Neural cell (in vitro differentiated cells): Measurements from ENCODE around the gene DNER. TPM values are rescaled to one million over a fixed set of nuclear protein-coding genes. Genes with fewer than 3 reads are reported as not detected.

ENCODE experiments used
- H2AFZ ChIP-seq: fragments of 200-600, 300-800 bp; sonication (generic), shearing (Covaris generic); 2 replicates; pipeline ENCODE4 v1.6.0; 2014; ENCODE audit warnings: low read depth, mild to moderate bottlenecking, antibody characterized with exemption, low read length, moderate library complexity
- H3F3A ChIP-seq: fragments of 200-600 bp; shearing (Covaris generic); 2 replicates; pipeline ENCODE4 v1.6.1; 2016; ENCODE audit warnings: mild to moderate bottlenecking, moderate library complexity, mixed read lengths, antibody characterized with exemption, low read length; ENCODE audit not compliant: insufficient read depth, poor library complexity, severe bottlenecking
- H3K27ac ChIP-seq: fragments of 200-600, 300-800 bp; sonication (generic), shearing (Covaris generic); 2 replicates; pipeline ENCODE4 v1.5.1; 2014; ENCODE audit warnings: mild to moderate bottlenecking, low read length, moderate library complexity
- H3K27me3 ChIP-seq: fragments of 300-800, 200-600 bp; sonication (generic), shearing (Covaris generic); 2 replicates; pipeline ENCODE4 v1.6.0; 2014; ENCODE audit warnings: mild to moderate bottlenecking, low read depth, low read length, moderate library complexity; ENCODE audit not compliant: insufficient read depth
- H3K36me3 ChIP-seq: fragments of 300-800, 200-600 bp; sonication (generic), shearing (Covaris generic); 2 replicates; pipeline ENCODE4 v1.5.1; 2014; ENCODE audit warnings: mild to moderate bottlenecking, antibody characterized with exemption, low read length, moderate library complexity; ENCODE audit not compliant: insufficient read depth
- H3K4me2 ChIP-seq: fragments of 300-800, 200-600 bp; sonication (generic), shearing (Covaris generic); 2 replicates; pipeline ENCODE4 v1.6.0; 2014; ENCODE audit warnings: mild to moderate bottlenecking, low read length
- H3K4me3 ChIP-seq: fragments of 300-800, 200-600 bp; sonication (generic), shearing (Covaris generic); 2 replicates; pipeline ENCODE4 v1.5.1; 2014; ENCODE audit warnings: mild to moderate bottlenecking, low read length, moderate library complexity
- H3K79me2 ChIP-seq: fragments of 200-600 bp; shearing (Covaris generic); replicated peaks from 2 replicates; pipeline ENCODE4 v1.6.0; 2014; ENCODE audit warnings: mild to moderate bottlenecking, low read length, moderate library complexity; ENCODE audit not compliant: insufficient read depth
- H3K9ac ChIP-seq: fragments of 300-800, 200-600 bp; sonication (generic), shearing (Covaris generic); 2 replicates; pipeline ENCODE4 v1.6.1; 2016; ENCODE audit warnings: mild to moderate bottlenecking, low read length, mixed read lengths
- H3K9me2 ChIP-seq: fragments of 200-600 bp; shearing (Covaris generic); 2 replicates; pipeline ENCODE4 v1.6.1; 2016; ENCODE audit warnings: mild to moderate bottlenecking, low read length, mixed read lengths; ENCODE audit not compliant: insufficient read depth
- H3K9me3 ChIP-seq: fragments of 200-600, 300-800 bp; sonication (generic), shearing (Covaris generic); 2 replicates; pipeline ENCODE4 v1.6.1; 2016; ENCODE audit warnings: mild to moderate bottlenecking, mixed run types, low read length, moderate library complexity, mixed read lengths
- H4K20me1 ChIP-seq: fragments of 200-600 bp; shearing (Covaris generic); 2 replicates; pipeline ENCODE4 v1.6.1; 2016; ENCODE audit warnings: mild to moderate bottlenecking, mixed run types; ENCODE audit not compliant: insufficient read depth
- CTCF ChIP-seq: fragments of 450-650 bp; IDR thresholded peaks from 2 replicates; pipeline ENCODE4 v1.5.1; 2014; ENCODE audit warnings: antibody characterized with exemption, mild to moderate bottlenecking, moderate library complexity; ENCODE audit not compliant: poor library complexity, severe bottlenecking
- EP300 ChIP-seq: fragments of 450-650 bp; conservative IDR thresholded peaks from 2 replicates; pipeline ENCODE4 v1.6.1; 2014; ENCODE audit warnings: antibody characterized with exemption, mild to moderate bottlenecking, moderate library complexity; ENCODE audit not compliant: poor library complexity, severe bottlenecking
- EZH2 ChIP-seq: fragments of 200-600, 300-800 bp; shearing (Covaris generic), sonication (generic); IDR thresholded peaks from 2 replicates; pipeline ENCODE4 v1.6.1; 2014; ENCODE audit warnings: antibody characterized with exemption, low read length, borderline replicate concordance, mild to moderate bottlenecking; ENCODE audit not compliant: insufficient read depth, poor library complexity, severe bottlenecking
- POLR2AphosphoS5 ChIP-seq: IDR thresholded peaks from 2 replicates; pipeline ENCODE4 v1.6.1; 2012
- RAD21 ChIP-seq: fragments of 450-650 bp; conservative IDR thresholded peaks from 2 replicates; pipeline ENCODE4 v1.6.1; 2014; ENCODE audit warnings: antibody characterized with exemption, mild to moderate bottlenecking, moderate library complexity
- TAF1 ChIP-seq: IDR thresholded peaks from 2 replicates; pipeline ENCODE4 v1.6.1; 2012; ENCODE audit warnings: low read depth
- polyA plus RNA-seq: library from polyadenylated mRNA; depleted of rRNA; stranded (reverse); fragments of >200 nt; gene quantifications from 2 replicates; pipeline ENCODE4 v1.2.3, GENCODE V29; 2014
- TF ChIP-seq, protein P1 (sequence below): IDR thresholded peaks from 2 replicates; pipeline ENCODE4 v1.6.1; 2012; ENCODE audit warnings: borderline replicate concordance

The DNER gene
- polyA plus RNA-seq, 1 donor from 2014 or later: 310 TPM

- H2AFZ ChIP-seq: no peak overlapping the region
- no peak overlapping the region for H3K27ac ChIP-seq
- TF ChIP-seq RAD21: no peak
- TF ChIP-seq, protein P1, sequence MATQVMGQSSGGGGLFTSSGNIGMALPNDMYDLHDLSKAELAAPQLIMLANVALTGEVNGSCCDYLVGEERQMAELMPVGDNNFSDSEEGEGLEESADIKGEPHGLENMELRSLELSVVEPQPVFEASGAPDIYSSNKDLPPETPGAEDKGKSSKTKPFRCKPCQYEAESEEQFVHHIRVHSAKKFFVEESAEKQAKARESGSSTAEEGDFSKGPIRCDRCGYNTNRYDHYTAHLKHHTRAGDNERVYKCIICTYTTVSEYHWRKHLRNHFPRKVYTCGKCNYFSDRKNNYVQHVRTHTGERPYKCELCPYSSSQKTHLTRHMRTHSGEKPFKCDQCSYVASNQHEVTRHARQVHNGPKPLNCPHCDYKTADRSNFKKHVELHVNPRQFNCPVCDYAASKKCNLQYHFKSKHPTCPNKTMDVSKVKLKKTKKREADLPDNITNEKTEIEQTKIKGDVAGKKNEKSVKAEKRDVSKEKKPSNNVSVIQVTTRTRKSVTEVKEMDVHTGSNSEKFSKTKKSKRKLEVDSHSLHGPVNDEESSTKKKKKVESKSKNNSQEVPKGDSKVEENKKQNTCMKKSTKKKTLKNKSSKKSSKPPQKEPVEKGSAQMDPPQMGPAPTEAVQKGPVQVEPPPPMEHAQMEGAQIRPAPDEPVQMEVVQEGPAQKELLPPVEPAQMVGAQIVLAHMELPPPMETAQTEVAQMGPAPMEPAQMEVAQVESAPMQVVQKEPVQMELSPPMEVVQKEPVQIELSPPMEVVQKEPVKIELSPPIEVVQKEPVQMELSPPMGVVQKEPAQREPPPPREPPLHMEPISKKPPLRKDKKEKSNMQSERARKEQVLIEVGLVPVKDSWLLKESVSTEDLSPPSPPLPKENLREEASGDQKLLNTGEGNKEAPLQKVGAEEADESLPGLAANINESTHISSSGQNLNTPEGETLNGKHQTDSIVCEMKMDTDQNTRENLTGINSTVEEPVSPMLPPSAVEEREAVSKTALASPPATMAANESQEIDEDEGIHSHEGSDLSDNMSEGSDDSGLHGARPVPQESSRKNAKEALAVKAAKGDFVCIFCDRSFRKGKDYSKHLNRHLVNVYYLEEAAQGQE: no peak
- no peak for TF ChIP-seq CTCF
- no peak for TF ChIP-seq EZH2
- no peak for TF ChIP-seq TAF1
- peaks cover 13% of the 10 kb centered on the region for H3K36me3 ChIP-seq
- no peaks in the 10 kb centered on the region for H3K9me2 ChIP-seq
- peaks cover 6% of the 10 kb centered on the region for H3K9me3 ChIP-seq
- H3K4me3 ChIP-seq: no peak overlapping the region
- no peaks in the 10 kb centered on the region for H3K79me2 ChIP-seq
- H3K4me2 ChIP-seq: no peak overlapping the region
- H3K9ac ChIP-seq: no peak overlapping the region
- H4K20me1 ChIP-seq: no peaks in the 10 kb centered on the region
- no peaks in the 10 kb centered on the region for H3K27me3 ChIP-seq
- H3F3A ChIP-seq: no peaks in the 10 kb centered on the region
Measured at GRCh38 chr2:229371086-229371485, 343.3 kb downstream of the DNER start.

DNA sequence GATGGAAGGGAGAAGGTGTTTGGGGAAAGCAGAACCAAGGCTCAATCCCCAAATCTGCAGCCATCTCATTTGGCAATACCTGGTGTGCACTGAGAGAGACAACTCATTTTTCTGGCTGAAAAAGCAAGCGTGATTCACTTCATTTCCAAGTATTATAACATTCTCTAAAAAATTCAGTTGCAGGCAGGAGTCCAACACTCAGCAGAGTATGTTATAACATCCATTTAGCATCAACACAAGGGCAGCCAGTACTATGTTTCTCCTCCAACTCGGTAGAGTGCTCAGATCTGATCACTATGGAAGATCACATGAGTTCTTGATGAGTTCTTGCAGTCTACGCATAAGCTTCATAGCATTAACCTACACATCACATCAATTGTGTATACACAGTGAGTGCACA lies 343.8 kb downstream of the DNER start:
- Histone ChIP-seq H2AFZ (no peak overlapping the region), H3K9me3 (peaks cover 6% of the 10 kb centered on the region), H3K4me3 (no peak overlapping the region), H3F3A (no peaks in the 10 kb centered on the region), H3K27me3 (no peaks in the 10 kb centered on the region), H4K20me1 (no peaks in the 10 kb centered on the region), H3K79me2 (no peaks in the 10 kb centered on the region), H3K9me2 (no peaks in the 10 kb centered on the region), H3K9ac (no peak overlapping the region), H3K27ac (no peak overlapping the region), H3K4me2 (no peak overlapping the region), H3K36me3 (peaks cover 13% of the 10 kb centered on the region)
- TF ChIP-seq RAD21: no peak
- TF ChIP-seq POLR2AphosphoS5: no peak
- TF ChIP-seq CTCF: no peak
- no peak for TF ChIP-seq TAF1
- TF ChIP-seq EP300: no peak
